ENCODE data around the gene MTHFD2L. TPM values are rescaled to one million over a fixed set of nuclear protein-coding genes. Genes with fewer than 3 reads are reported as not detected.

MTHFD2L gene
- total and polyA plus RNA-seq, 2 of the 8 experiments (the other 6 are each of a cell fraction or from before 2014, with no cell fraction given): 5.4 to 15.0 TPM

DNA sequence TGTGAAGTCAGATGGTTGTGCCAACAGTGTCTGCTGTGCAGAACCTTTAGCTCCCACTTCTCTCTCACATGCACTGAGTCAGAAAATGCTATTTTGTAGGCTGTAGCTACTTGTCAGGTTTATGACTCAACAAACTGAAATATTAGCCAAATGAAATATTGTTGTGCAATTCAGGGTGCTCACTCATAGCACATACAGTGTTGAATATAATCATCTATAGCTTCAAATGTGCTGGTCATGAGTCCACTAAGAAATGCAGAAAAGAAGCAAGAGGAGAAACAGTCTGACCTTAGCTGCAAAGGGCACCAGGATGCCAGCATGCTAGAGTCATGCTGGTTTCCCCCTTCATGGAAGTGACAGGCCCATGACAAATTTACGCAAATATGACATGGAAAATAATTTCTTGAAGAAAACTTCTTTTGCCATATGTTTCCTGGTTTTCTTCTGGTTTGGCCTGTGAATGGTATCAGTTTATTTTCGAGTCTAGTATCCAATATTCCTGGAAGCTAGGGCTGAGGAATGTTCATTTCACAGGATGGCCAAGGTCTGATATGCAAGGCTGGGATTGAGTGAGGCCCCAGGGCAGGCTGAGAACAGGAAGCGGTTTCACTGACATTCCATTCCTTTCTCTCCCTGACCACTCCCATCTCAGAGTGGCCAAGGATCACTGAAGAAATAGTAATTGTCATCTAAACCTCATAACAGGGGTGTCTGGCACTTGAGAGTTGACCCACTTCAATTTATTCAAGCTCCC, 48.6 kb upstream of the MTHFD2L start:
- H3K4me2 ChIP-seq (ENCODE audit: insufficient read depth in 1 of 2, low read depth in 2 of 2, low read length in 2 of 2): no peak overlapping the region
- no peak overlapping the region for H2AFZ ChIP-seq (ENCODE audit: low read length)

More for the DNA sequence above, 48.6 kb upstream of the MTHFD2L start:
- 67% methylated on average over 3 of the region's 3 CpGs; no CpG with 5 or more reads in 1 of the 2 experiments for WGBS, 2 experiments (ENCODE audit: extremely low coverage in 1 of 2, insufficient coverage in 1 of 2, insufficient read length in 1 of 2, insufficient replicate concordance in 2 of 2, low coverage in 1 of 2, low lambda C conversion rate in 2 of 2, missing lambda C conversion rate in 1 of 2)
- Histone ChIP-seq H4K20me1 (replicated peaks in 1 of 2; ENCODE audit: control insufficient read depth in 1 of 2, insufficient read depth in 2 of 2, low read length in 2 of 2) (no peaks in the 10 kb centered on the region), H3K36me3 (ENCODE audit: control insufficient read depth in 2 of 4, insufficient read depth in 4 of 4, low read length in 3 of 4) (no peaks in the 10 kb centered on the region), H2BK20ac (ENCODE audit: low read length) (no peak overlapping the region), H2BK12ac (ENCODE audit: low read depth, low read length) (no peak overlapping the region), H2AK5ac (ENCODE audit: low read depth, low read length) (no peak overlapping the region), H4K5ac (ENCODE audit: insufficient read length, low read depth, low read length) (no peak overlapping the region), H2BK5ac (ENCODE audit: low read depth, low read length) (no peak overlapping the region), H3K9ac (replicated peaks in 1 of 4; ENCODE audit: extremely low read depth in 1 of 4, low read depth in 3 of 4, low read length in 3 of 4) (no peak overlapping the region), H3K27ac (ENCODE audit: low read depth, low read length) (no peak overlapping the region), H2BK120ac (replicated peaks; ENCODE audit: low read depth, low read length) (no peak overlapping the region), H4K91ac (replicated peaks; ENCODE audit: insufficient read length, low read length) (no peak overlapping the region), H3K4me3 (ENCODE audit: extremely low read depth in 1 of 4, insufficient read depth in 2 of 4, low read depth in 3 of 4, low read length in 4 of 4) (no peak overlapping the region), H3K4ac (replicated peaks; ENCODE audit: insufficient read length, low read depth, low read length) (no peak overlapping the region), H4K8ac (ENCODE audit: extremely low read depth, insufficient read depth, low read length) (no peak overlapping the region), H3K56ac (replicated peaks; ENCODE audit: insufficient read length, low read depth, low read length) (no peak overlapping the region), H3K4me1 (replicated peaks in 1 of 4; ENCODE audit: control insufficient read depth in 3 of 4, insufficient read depth in 4 of 4, low read length in 3 of 4) (peaks cover 0 to 7% (median 0%) of the 10 kb centered on the region in 4 experiments; a peak in 1 of 7 replicates), H2BK15ac (ENCODE audit: low read length) (no peak overlapping the region), H3K23ac (ENCODE audit: insufficient read length) (no peak overlapping the region), H3K14ac (ENCODE audit: insufficient read length) (no peak overlapping the region), H3K79me2 (ENCODE audit: control insufficient read depth in 1 of 2, insufficient read depth in 2 of 2, low read length in 2 of 2) (no peaks in the 10 kb centered on the region), H3K18ac (ENCODE audit: extremely low read depth, low read length) (no peak overlapping the region), H3K9me3 (ENCODE audit: insufficient read depth in 2 of 2, low read depth in 1 of 2, low read length in 1 of 2) (no peaks in the 10 kb centered on the region), H3K27me3 (replicated peaks in 1 of 4; ENCODE audit: control insufficient read depth in 3 of 4, extremely low read depth in 1 of 4, insufficient read depth in 3 of 4, low read length in 3 of 4) (peaks cover 0 to 1% (median 0%) of the 10 kb centered on the region in 4 experiments; a peak in 1 of 7 replicates), H3K79me1 (ENCODE audit: low read depth, low read length) (no peaks in the 10 kb centered on the region), H3K23me2 (ENCODE audit: low read depth, low read length) (no peaks in the 10 kb centered on the region)
- ChIA-PET POLR2A (ENCODE audit: partially characterized antibody) (interaction anchor here (1.2 to 2.8 kb wide), 3 partner anchors 11 to 113 kb away, joined by 4 to 8 read pairs (median 4); partner anchors contain the start of gene CXCL2), CTCF (ENCODE audit: partially characterized antibody) (interaction anchor here (1.2 to 2.7 kb wide), 4 partner anchors 9 to 380 kb away, joined by 3 to 8 read pairs (median 4); partner anchors contain the start of gene CXCL2)
- FAIRE-seq (peak; percentile 78), DNase-seq (ENCODE audit: low read depth in 1 of 2, low spot score in 2 of 2) (peak in 1 of 2 experiments; percentile 21)
- TF ChIP-seq ZNF274 (IDR thresholded peaks at IDR 0.05; ENCODE audit: borderline replicate concordance, extremely low read depth, low read length) (no peak), TEAD4 (IDR thresholded peaks at IDR 0.05; ENCODE audit: low read depth, low read length) (peak; percentile 64), E2F6 (IDR thresholded peaks at IDR 0.05) (no peak)

Data from H1 (cell line).